KMS-11 (cell line): Measurements from ENCODE around the gene APLP1.

Experiments used
- H2AFZ ChIP-seq: fragments of 200-600 bp; sonication (generic); 2 replicates; pipeline ENCODE4 v1.6.1; 2016; ENCODE audit warnings: antibody characterized with exemption, mixed run types, low read depth
- H3K27ac ChIP-seq: fragments of 200-600 bp; sonication (generic); 2 replicates; pipeline ENCODE4 v1.6.1; 2016; ENCODE audit warnings: mild to moderate bottlenecking, mixed run types
- H3K27me3 ChIP-seq: fragments of 200-600 bp; sonication (generic); 2 replicates; pipeline ENCODE4 v1.6.1; 2017; ENCODE audit warnings: mild to moderate bottlenecking, low read depth, mixed run types, moderate library complexity; ENCODE audit not compliant: insufficient read depth
- H3K36me3 ChIP-seq: fragments of 200-600 bp; sonication (generic); 2 replicates; pipeline ENCODE4 v1.6.1; 2017; ENCODE audit warnings: mild to moderate bottlenecking, mixed run types; ENCODE audit not compliant: insufficient read depth
- H3K4me1 ChIP-seq: fragments of 200-600 bp; sonication (generic); 2 replicates; pipeline ENCODE4 v1.6.1; 2016; ENCODE audit warnings: mild to moderate bottlenecking, low read depth, mixed run types; ENCODE audit not compliant: poor library complexity, severe bottlenecking
- H3K4me2 ChIP-seq: fragments of 200-600 bp; sonication (generic); 2 replicates; pipeline ENCODE4 v1.7.0; 2016; ENCODE audit warnings: mild to moderate bottlenecking, mixed run types
- H3K4me3 ChIP-seq: fragments of 200-600 bp; sonication (generic); IDR thresholded peaks from 2 replicates; pipeline ENCODE4 v1.6.1; 2017; ENCODE audit warnings: low read depth, low read length, mixed read lengths; ENCODE audit not compliant: insufficient read depth
- H3K79me2 ChIP-seq: fragments of 200-600 bp; sonication (generic); 2 replicates; pipeline ENCODE4 v1.6.1; 2016; ENCODE audit warnings: low read depth, mixed run types; ENCODE audit not compliant: insufficient read depth
- H3K9ac ChIP-seq: fragments of 200-600 bp; sonication (generic); 2 replicates; pipeline ENCODE4 v1.6.1; 2016; ENCODE audit warnings: mild to moderate bottlenecking, mixed run types
- H4K20me1 ChIP-seq: fragments of 200-600 bp; sonication (generic); 2 replicates; pipeline ENCODE4 v1.6.1; 2016; ENCODE audit warnings: mild to moderate bottlenecking, mixed run types; ENCODE audit not compliant: insufficient read depth
- TF ChIP-seq, protein P1 (sequence below): fragments of 200-600 bp; sonication (generic); conservative IDR thresholded peaks from 2 replicates; pipeline ENCODE4 v1.6.1; 2017; ENCODE audit warnings: low read depth, mild to moderate bottlenecking, antibody characterized with exemption, low read length, moderate library complexity, mixed read lengths

Gene APLP1

DNA sequence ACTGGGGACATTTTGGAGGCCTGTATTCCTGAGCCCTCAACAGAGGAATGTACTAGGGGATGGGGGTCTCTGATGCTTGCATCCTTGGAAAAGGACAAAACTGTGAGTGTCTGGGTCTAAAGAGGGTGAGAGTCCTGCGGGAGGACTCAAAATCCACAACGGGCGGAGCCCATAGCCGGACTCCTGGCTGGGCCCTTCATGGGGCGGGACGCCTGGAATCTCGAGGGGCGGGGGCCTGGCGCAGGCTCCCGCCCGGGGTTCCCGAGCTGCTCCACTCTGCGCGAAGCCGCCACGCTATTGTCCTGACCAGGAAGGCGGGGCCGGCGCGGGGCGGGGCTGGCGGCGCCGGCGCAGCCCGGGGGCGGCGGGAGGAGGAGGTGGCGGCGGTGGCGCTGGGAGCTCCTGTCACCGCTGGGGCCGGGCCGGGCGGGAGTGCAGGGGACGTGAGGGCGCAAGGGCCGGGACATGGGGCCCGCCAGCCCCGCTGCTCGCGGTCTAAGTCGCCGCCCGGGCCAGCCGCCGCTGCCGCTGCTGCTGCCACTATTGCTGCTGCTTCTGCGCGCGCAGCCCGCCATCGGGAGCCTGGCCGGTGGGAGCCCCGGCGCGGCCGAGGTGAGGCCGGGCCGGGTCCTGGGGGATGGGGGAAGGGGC, at the start of gene APLP1:
APLP1 (plus strand) TSS at position 403 of the 651 bp plus-strand sequence; CDS start at position 466, 63 bp downstream.
- H3K9ac ChIP-seq, result no peak within 1 kb of the TSS
- peak within 1 kb of the TSS; percentile 54 for H2AFZ ChIP-seq

DNA sequence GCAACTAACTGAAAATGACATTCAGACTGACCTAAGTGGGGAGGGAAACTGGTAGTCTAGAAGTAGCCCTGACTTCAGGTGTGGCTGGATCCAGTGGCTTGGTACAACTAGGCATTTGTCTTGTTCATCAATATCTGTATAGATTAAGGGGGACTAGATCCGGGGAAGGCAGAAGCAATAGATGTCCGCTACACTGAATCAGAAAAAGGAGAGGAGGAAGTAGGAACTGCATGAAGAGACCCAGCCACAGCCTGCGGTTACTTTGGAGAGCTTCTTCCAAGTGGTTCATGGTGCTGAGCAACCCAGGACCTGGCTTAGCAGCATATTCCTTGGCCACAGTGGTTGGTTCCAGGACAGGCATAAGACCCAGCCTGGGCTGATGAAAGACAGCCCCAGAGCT, 45.8 kb upstream of the APLP1 start:
- H3K9ac ChIP-seq, result no peak overlapping the region
- H3K36me3 ChIP-seq, result no peaks in the 10 kb centered on the region
- H3K79me2 ChIP-seq, result no peaks in the 10 kb centered on the region
- no peaks in the 10 kb centered on the region for H4K20me1 ChIP-seq
- TF ChIP-seq, protein P1, sequence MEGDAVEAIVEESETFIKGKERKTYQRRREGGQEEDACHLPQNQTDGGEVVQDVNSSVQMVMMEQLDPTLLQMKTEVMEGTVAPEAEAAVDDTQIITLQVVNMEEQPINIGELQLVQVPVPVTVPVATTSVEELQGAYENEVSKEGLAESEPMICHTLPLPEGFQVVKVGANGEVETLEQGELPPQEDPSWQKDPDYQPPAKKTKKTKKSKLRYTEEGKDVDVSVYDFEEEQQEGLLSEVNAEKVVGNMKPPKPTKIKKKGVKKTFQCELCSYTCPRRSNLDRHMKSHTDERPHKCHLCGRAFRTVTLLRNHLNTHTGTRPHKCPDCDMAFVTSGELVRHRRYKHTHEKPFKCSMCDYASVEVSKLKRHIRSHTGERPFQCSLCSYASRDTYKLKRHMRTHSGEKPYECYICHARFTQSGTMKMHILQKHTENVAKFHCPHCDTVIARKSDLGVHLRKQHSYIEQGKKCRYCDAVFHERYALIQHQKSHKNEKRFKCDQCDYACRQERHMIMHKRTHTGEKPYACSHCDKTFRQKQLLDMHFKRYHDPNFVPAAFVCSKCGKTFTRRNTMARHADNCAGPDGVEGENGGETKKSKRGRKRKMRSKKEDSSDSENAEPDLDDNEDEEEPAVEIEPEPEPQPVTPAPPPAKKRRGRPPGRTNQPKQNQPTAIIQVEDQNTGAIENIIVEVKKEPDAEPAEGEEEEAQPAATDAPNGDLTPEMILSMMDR, result no peak
- no peak overlapping the region for H3K4me3 ChIP-seq
- no peak overlapping the region for H3K27ac ChIP-seq
- H3K4me2 ChIP-seq, result no peak overlapping the region
- H3K27me3 ChIP-seq, result peaks cover 47% of the 10 kb centered on the region
- H3K4me1 ChIP-seq, result no peaks in the 10 kb centered on the region
- H2AFZ ChIP-seq, result no peak overlapping the region

More for the DNA sequence above, at the start of gene APLP1:
- no peaks in the 10 kb centered on the region for H3K36me3 ChIP-seq
- no peaks in the 10 kb centered on the region for H3K79me2 ChIP-seq
- H3K4me2 ChIP-seq, result peak within 1 kb of the TSS; percentile 24
- no peak within 1 kb of the TSS for H3K4me3 ChIP-seq
- H3K27me3 ChIP-seq, result peaks cover 59% of the 10 kb centered on the region
- no peaks in the 10 kb centered on the region for H4K20me1 ChIP-seq
- H3K27ac ChIP-seq, result no peak within 1 kb of the TSS
- TF ChIP-seq, protein P1, result no peak
- peaks cover 5% of the 10 kb centered on the region for H3K4me1 ChIP-seq

DNA sequence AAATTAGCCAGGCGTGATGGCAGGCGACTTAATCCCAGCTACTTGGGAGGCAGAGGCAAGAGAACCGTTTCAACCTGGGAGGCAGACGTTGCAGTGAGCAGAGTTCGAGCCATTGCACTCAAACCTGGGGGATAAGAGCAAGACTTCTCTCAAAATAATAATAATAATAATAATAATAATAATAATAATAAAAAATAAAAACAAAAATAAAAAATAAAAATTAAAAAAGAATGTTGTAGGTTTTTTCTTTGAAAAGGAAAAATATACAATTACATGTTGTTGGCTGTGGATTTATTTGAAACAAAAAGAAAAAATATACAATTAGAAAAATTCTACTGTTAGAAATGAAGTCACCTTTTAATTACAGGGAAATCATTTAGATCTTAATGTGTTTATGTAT, 44.2 kb upstream of the APLP1 start:
- Histone ChIP-seq H3K79me2 (no peaks in the 10 kb centered on the region), H3K4me2 (no peak overlapping the region), H3K27me3 (peaks cover 55% of the 10 kb centered on the region), H3K4me3 (no peak overlapping the region), H3K9ac (no peak overlapping the region), H2AFZ (no peak overlapping the region), H3K36me3 (no peaks in the 10 kb centered on the region), H4K20me1 (no peaks in the 10 kb centered on the region), H3K4me1 (no peaks in the 10 kb centered on the region), H3K27ac (no peak overlapping the region)
- TF ChIP-seq, protein P1, result no peak

DNA sequence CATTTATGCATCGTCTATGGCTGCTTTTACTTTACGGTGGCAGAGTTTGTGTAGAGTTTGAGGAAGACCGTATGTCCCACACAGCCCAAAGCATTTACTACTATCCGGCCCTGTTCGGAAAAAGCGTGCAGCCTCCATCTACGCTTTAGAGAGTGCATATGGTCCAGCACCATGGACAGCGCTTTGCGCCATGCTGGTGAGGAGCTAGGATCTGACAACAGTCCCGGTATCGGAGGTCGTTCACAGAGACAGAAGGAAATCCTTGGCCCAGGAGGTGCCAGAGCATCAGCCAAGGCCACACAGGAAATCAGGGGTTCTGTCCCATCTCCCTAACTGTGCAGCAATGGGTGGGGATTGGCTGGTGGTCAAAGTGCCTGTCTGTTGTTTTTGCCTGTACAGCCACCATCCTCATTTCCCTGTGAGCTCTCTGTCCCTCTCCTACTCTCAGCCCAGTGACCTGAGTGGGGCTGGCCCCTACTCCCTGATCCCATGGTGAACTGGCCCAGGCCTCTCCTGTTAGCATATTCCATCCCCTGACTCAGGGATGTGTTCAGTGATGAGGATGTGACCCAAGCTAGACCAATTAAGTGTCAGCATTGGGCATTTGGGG, 39.6 kb upstream of the APLP1 start:
- Histone ChIP-seq H3K4me1 (no peaks in the 10 kb centered on the region), H3K27ac (no peak overlapping the region), H2AFZ (no peak overlapping the region), H3K4me3 (no peak overlapping the region), H4K20me1 (no peaks in the 10 kb centered on the region), H3K9ac (no peak overlapping the region), H3K4me2 (no peak overlapping the region), H3K27me3 (peaks cover 77% of the 10 kb centered on the region), H3K36me3 (no peaks in the 10 kb centered on the region), H3K79me2 (no peaks in the 10 kb centered on the region)
- TF ChIP-seq, protein P1, result no peak
